ENCODE data around the gene CEP72.
"Not testable (repeated sequence)": the region's sequence is repeated elsewhere in the genome, so short reads cannot be mapped to it uniquely, and the experiment has no call there.

The CEP72 gene

GRCh38 chr5:575636-576035 is 36.5 kb upstream of the CEP72 start:
- no peak overlapping the region for H3K18ac ChIP-seq (ENCODE audit: low read length)
- peaks cover 2% of the 10 kb centered on the region for H3K79me1 ChIP-seq (ENCODE audit: low read depth, low read length)
- no peak overlapping the region for H2AK5ac ChIP-seq (ENCODE audit: low read depth, low read length)
- no peak overlapping the region for H2AFZ ChIP-seq (ENCODE audit: low read length)
- peaks cover 4 to 8% of the 10 kb centered on the region in 2 donors for H3K9me3 ChIP-seq (replicated peaks in 1 of 2; ENCODE audit: control insufficient read depth in 2 of 2, insufficient read depth in 1 of 2, low read depth in 1 of 2, low read length in 2 of 2)
- no peak overlapping the region for H2BK15ac ChIP-seq (ENCODE audit: low read length)
- no peaks in the 10 kb centered on the region for H3K36me3 ChIP-seq (replicated peaks in 1 of 2; ENCODE audit: control insufficient read depth in 2 of 2, insufficient read depth in 2 of 2, low read length in 2 of 2)
- peaks cover 0 to 35% (median 0%) of the 10 kb centered on the region in 3 experiments for H3K27me3 ChIP-seq (ENCODE audit: control insufficient read depth in 3 of 3, insufficient read depth in 3 of 3, low read depth in 1 of 3, low read length in 3 of 3)
- H3K4me1 ChIP-seq (ENCODE audit: control insufficient read depth in 2 of 2, insufficient read depth in 1 of 2, low read depth in 1 of 2, low read length in 2 of 2), result no peaks in the 10 kb centered on the region
- no peak overlapping the region for H3K9ac ChIP-seq (ENCODE audit: low read depth, low read length, poor library complexity)
- WGBS, 2 donors (ENCODE audit: extremely low coverage in 2 of 2, insufficient read length in 2 of 2, insufficient replicate concordance in 1 of 2), result no CpG with 5 or more reads among the region's 4 CpGs
- no peak overlapping the region for H4K91ac ChIP-seq (ENCODE audit: low read depth, low read length, poor library complexity)
- no peak overlapping the region for H4K8ac ChIP-seq (ENCODE audit: low read depth, low read length)
- no peak overlapping the region for H2BK5ac ChIP-seq (ENCODE audit: low read length)
- no peak overlapping the region for H2BK12ac ChIP-seq (ENCODE audit: low read length)
- H3K4ac ChIP-seq (ENCODE audit: low read length), result no peak overlapping the region
- H3K4me3 ChIP-seq (ENCODE audit: low read length in 2 of 2), result no peak overlapping the region
- H2BK120ac ChIP-seq (ENCODE audit: low read depth, low read length), result no peak overlapping the region
- H3K27ac ChIP-seq (replicated peaks; ENCODE audit: low read length), result no peak overlapping the region
- no peak overlapping the region for H3K14ac ChIP-seq (ENCODE audit: low read length)
- H3K23ac ChIP-seq (ENCODE audit: low read depth, low read length, poor library complexity), result no peak overlapping the region
- no peak for DNase-seq (ENCODE audit: low spot score)
- H3K4me2 ChIP-seq (ENCODE audit: insufficient read depth, low read length, poor library complexity, severe bottlenecking), result no peak overlapping the region

GRCh38 chr5:577214-577613 is 34.9 kb upstream of the CEP72 start:
- H3K27ac ChIP-seq (replicated peaks; ENCODE audit: low read length); H3K4ac ChIP-seq (ENCODE audit: low read length); H4K91ac ChIP-seq (ENCODE audit: low read depth, low read length, poor library complexity); H4K8ac ChIP-seq (ENCODE audit: low read depth, low read length); H2BK15ac ChIP-seq (ENCODE audit: low read length); H2BK5ac ChIP-seq (ENCODE audit: low read length); H3K4me2 ChIP-seq (ENCODE audit: insufficient read depth, low read length, poor library complexity, severe bottlenecking); H2AK5ac ChIP-seq (ENCODE audit: low read depth, low read length); H3K4me3 ChIP-seq (ENCODE audit: low read length in 2 of 2); H3K4me1 ChIP-seq (ENCODE audit: control insufficient read depth in 2 of 2, insufficient read depth in 1 of 2, low read depth in 1 of 2, low read length in 2 of 2); H3K79me1 ChIP-seq (ENCODE audit: low read depth, low read length); H2BK120ac ChIP-seq (ENCODE audit: low read depth, low read length); H3K18ac ChIP-seq (ENCODE audit: low read length); DNase-seq (ENCODE audit: low spot score); H3K14ac ChIP-seq (ENCODE audit: low read length); H3K36me3 ChIP-seq (replicated peaks in 1 of 2; ENCODE audit: control insufficient read depth in 2 of 2, insufficient read depth in 2 of 2, low read length in 2 of 2); H2AFZ ChIP-seq (ENCODE audit: low read length); H3K9me3 ChIP-seq (replicated peaks in 1 of 2; ENCODE audit: control insufficient read depth in 2 of 2, insufficient read depth in 1 of 2, low read depth in 1 of 2, low read length in 2 of 2); H2BK12ac ChIP-seq (ENCODE audit: low read length); H3K23ac ChIP-seq (ENCODE audit: low read depth, low read length, poor library complexity); H3K9ac ChIP-seq (ENCODE audit: low read depth, low read length, poor library complexity): not testable (repeated sequence)
- H3K27me3 ChIP-seq (ENCODE audit: control insufficient read depth in 3 of 3, insufficient read depth in 3 of 3, low read depth in 1 of 3, low read length in 3 of 3), result peaks cover 0 to 36% (median 0%) of the 10 kb centered on the region in 3 experiments
- no CpG with 5 or more reads among the region's 2 CpGs for WGBS, 2 donors (ENCODE audit: extremely low coverage in 2 of 2, insufficient read length in 2 of 2, insufficient replicate concordance in 1 of 2)

- H4K91ac ChIP-seq (ENCODE audit: low read depth, low read length, poor library complexity), result no peak overlapping the region
- H3K27ac ChIP-seq (replicated peaks; ENCODE audit: low read length), result no peak overlapping the region
- H3K79me1 ChIP-seq (ENCODE audit: low read depth, low read length), result no peaks in the 10 kb centered on the region
- H3K9me3 ChIP-seq (replicated peaks in 1 of 2; ENCODE audit: control insufficient read depth in 2 of 2, insufficient read depth in 1 of 2, low read depth in 1 of 2, low read length in 2 of 2), result peaks cover 4 to 8% of the 10 kb centered on the region in 2 donors
- H4K8ac ChIP-seq (ENCODE audit: low read depth, low read length), result no peak overlapping the region
- H3K18ac ChIP-seq (ENCODE audit: low read length), result no peak overlapping the region
- no peak for DNase-seq (ENCODE audit: low spot score)
- H3K27me3 ChIP-seq (ENCODE audit: control insufficient read depth in 3 of 3, insufficient read depth in 3 of 3, low read depth in 1 of 3, low read length in 3 of 3), result peaks cover 0 to 31% (median 0%) of the 10 kb centered on the region in 3 experiments
- no peaks in the 10 kb centered on the region for H3K36me3 ChIP-seq (replicated peaks in 1 of 2; ENCODE audit: control insufficient read depth in 2 of 2, insufficient read depth in 2 of 2, low read length in 2 of 2)
- H3K9ac ChIP-seq (ENCODE audit: low read depth, low read length, poor library complexity), result no peak overlapping the region
- no peak overlapping the region for H2AFZ ChIP-seq (ENCODE audit: low read length)
- H3K4me2 ChIP-seq (ENCODE audit: insufficient read depth, low read length, poor library complexity, severe bottlenecking), result no peak overlapping the region
- H2BK15ac ChIP-seq (ENCODE audit: low read length), result no peak overlapping the region
- no peaks in the 10 kb centered on the region for H3K4me1 ChIP-seq (ENCODE audit: control insufficient read depth in 2 of 2, insufficient read depth in 1 of 2, low read depth in 1 of 2, low read length in 2 of 2)
- no peak overlapping the region for H3K4me3 ChIP-seq (ENCODE audit: low read length in 2 of 2)
- H3K4ac ChIP-seq (ENCODE audit: low read length), result no peak overlapping the region
- H2BK120ac ChIP-seq (ENCODE audit: low read depth, low read length), result no peak overlapping the region
- H3K14ac ChIP-seq (ENCODE audit: low read length), result no peak overlapping the region
- no peak overlapping the region for H2AK5ac ChIP-seq (ENCODE audit: low read depth, low read length)
- H2BK5ac ChIP-seq (ENCODE audit: low read length), result no peak overlapping the region
- no peak overlapping the region for H2BK12ac ChIP-seq (ENCODE audit: low read length)
- H3K23ac ChIP-seq (ENCODE audit: low read depth, low read length, poor library complexity), result no peak overlapping the region
These were observed 34.3 kb upstream of the CEP72 start for GRCh38 chr5:577800-578199.

GRCh38 chr5:579211-579610 is 32.9 kb upstream of the CEP72 start:
- no CpG with 5 or more reads among the region's 10 CpGs for WGBS, 2 donors (ENCODE audit: extremely low coverage in 2 of 2, insufficient read length in 2 of 2, insufficient replicate concordance in 1 of 2)
- Histone ChIP-seq H2AFZ (ENCODE audit: low read length) (no peak overlapping the region), H3K14ac (ENCODE audit: low read length) (no peak overlapping the region), H2AK5ac (ENCODE audit: low read depth, low read length) (no peak overlapping the region), H3K4me3 (ENCODE audit: low read length in 2 of 2) (no peak overlapping the region), H2BK15ac (ENCODE audit: low read length) (no peak overlapping the region), H3K4ac (ENCODE audit: low read length) (no peak overlapping the region), H3K23ac (ENCODE audit: low read depth, low read length, poor library complexity) (peak overlapping the region; percentile 66), H2BK12ac (ENCODE audit: low read length) (no peak overlapping the region), H3K27ac (replicated peaks; ENCODE audit: low read length) (no peak overlapping the region), H2BK5ac (ENCODE audit: low read length) (no peak overlapping the region), H2BK120ac (ENCODE audit: low read depth, low read length) (no peak overlapping the region), H3K79me1 (ENCODE audit: low read depth, low read length) (no peaks in the 10 kb centered on the region), H3K4me1 (ENCODE audit: control insufficient read depth in 2 of 2, insufficient read depth in 1 of 2, low read depth in 1 of 2, low read length in 2 of 2) (no peaks in the 10 kb centered on the region), H3K4me2 (ENCODE audit: insufficient read depth, low read length, poor library complexity, severe bottlenecking) (no peak overlapping the region), H4K91ac (ENCODE audit: low read depth, low read length, poor library complexity) (no peak overlapping the region), H3K9me3 (replicated peaks in 1 of 2; ENCODE audit: control insufficient read depth in 2 of 2, insufficient read depth in 1 of 2, low read depth in 1 of 2, low read length in 2 of 2) (peaks cover 4 to 8% of the 10 kb centered on the region in 2 donors), H3K18ac (ENCODE audit: low read length) (no peak overlapping the region), H4K8ac (ENCODE audit: low read depth, low read length) (no peak overlapping the region), H3K27me3 (ENCODE audit: control insufficient read depth in 3 of 3, insufficient read depth in 3 of 3, low read depth in 1 of 3, low read length in 3 of 3) (peaks cover 0 to 31% (median 0%) of the 10 kb centered on the region in 3 experiments), H3K9ac (ENCODE audit: low read depth, low read length, poor library complexity) (no peak overlapping the region), H3K36me3 (replicated peaks in 1 of 2; ENCODE audit: control insufficient read depth in 2 of 2, insufficient read depth in 2 of 2, low read length in 2 of 2) (no peaks in the 10 kb centered on the region)
- no peak for DNase-seq (ENCODE audit: low spot score)
